ENCODE results near the gene MAP3K15. TPM values are rescaled to one million over a fixed set of nuclear protein-coding genes. Genes with fewer than 3 reads are reported as not detected.

Gene MAP3K15
- total RNA-seq, 1 experiment from 2014 or later = 1.2 TPM

DNA sequence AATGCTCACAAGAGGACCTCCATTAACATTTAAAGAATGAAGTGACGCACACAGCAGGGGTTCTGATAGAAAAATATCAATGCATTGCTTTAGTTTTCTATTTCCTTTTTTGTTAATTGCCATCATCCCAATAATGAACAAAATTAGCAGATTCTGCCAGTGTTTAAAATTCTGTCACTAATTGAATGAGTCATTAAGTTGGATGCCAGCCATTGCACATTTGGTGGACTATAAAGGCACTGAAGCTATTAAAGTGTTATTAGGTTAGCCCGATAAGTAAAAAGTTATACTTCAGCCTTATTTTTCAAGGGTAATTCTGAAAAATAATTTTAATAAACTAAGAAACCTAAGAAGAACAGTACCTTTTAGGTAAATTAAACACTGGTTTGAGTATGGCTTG, 53.1 kb downstream of the MAP3K15 start:
- no peak overlapping the region for H3K9ac ChIP-seq (ENCODE audit: extremely low read depth, insufficient read length, low read length)
- no CpG with 5 or more reads among the region's 2 CpGs for WGBS (ENCODE audit: extremely low coverage, insufficient read length, low lambda C conversion rate)
- no peak overlapping the region for H3K14ac ChIP-seq (ENCODE audit: insufficient read depth, low read length)
- no peak overlapping the region for H3K4me2 ChIP-seq (ENCODE audit: insufficient read depth, insufficient read length, low read length)
- H3K18ac ChIP-seq (ENCODE audit: insufficient read length, low read depth, low read length) = no peak overlapping the region
- H3K4ac ChIP-seq (ENCODE audit: low read depth, low read length) = no peak overlapping the region
- Mint-ChIP-seq H3K4me1 (no peaks in the 10 kb centered on the region), H3K4me3 (no peak overlapping the region), H3K27ac (no peak overlapping the region), H3K27me3 (ENCODE audit: low read depth) (no peaks in the 10 kb centered on the region), H3K9me3 (peaks cover 59 to 65% of the 10 kb centered on the region in 2 experiments), H3K36me3 (ENCODE audit: insufficient read depth in 1 of 3, low read depth in 3 of 3) (peaks cover 0 to 4% (median 0%) of the 10 kb centered on the region in 3 experiments; a peak in 3 of 7 replicates)
- H2AFZ ChIP-seq (ENCODE audit: low read length) = no peak overlapping the region
- H2BK20ac ChIP-seq (ENCODE audit: low read depth, low read length, poor library complexity, severe bottlenecking) = no peak overlapping the region
- no peaks in the 10 kb centered on the region for H3K23me2 ChIP-seq (ENCODE audit: insufficient read length, low read depth, low read length, poor library complexity, severe bottlenecking)
- no peak overlapping the region for H2BK120ac ChIP-seq (ENCODE audit: low read depth, low read length, poor library complexity, severe bottlenecking)
- no peaks in the 10 kb centered on the region for H3K27me3 ChIP-seq (ENCODE audit: insufficient read depth, low read length)
- TF ChIP-seq, protein P1, sequence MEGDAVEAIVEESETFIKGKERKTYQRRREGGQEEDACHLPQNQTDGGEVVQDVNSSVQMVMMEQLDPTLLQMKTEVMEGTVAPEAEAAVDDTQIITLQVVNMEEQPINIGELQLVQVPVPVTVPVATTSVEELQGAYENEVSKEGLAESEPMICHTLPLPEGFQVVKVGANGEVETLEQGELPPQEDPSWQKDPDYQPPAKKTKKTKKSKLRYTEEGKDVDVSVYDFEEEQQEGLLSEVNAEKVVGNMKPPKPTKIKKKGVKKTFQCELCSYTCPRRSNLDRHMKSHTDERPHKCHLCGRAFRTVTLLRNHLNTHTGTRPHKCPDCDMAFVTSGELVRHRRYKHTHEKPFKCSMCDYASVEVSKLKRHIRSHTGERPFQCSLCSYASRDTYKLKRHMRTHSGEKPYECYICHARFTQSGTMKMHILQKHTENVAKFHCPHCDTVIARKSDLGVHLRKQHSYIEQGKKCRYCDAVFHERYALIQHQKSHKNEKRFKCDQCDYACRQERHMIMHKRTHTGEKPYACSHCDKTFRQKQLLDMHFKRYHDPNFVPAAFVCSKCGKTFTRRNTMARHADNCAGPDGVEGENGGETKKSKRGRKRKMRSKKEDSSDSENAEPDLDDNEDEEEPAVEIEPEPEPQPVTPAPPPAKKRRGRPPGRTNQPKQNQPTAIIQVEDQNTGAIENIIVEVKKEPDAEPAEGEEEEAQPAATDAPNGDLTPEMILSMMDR (conservative IDR thresholded peaks at IDR 0.05) = no peak
- no peaks in the 10 kb centered on the region for H3K4me1 ChIP-seq (ENCODE audit: insufficient read depth, low read length)
- no peaks in the 10 kb centered on the region for H4K20me1 ChIP-seq (ENCODE audit: control insufficient read depth, insufficient read depth, insufficient read length)
- H2AK5ac ChIP-seq (ENCODE audit: insufficient read length, low read length) = no peak overlapping the region
- no peak for DNase-seq
- no peak overlapping the region for H3K23ac ChIP-seq (ENCODE audit: insufficient read length, low read depth, low read length)
- no peak overlapping the region for H2BK5ac ChIP-seq (ENCODE audit: insufficient read length, low read length)
- no peak overlapping the region for H4K91ac ChIP-seq (ENCODE audit: insufficient read length, low read depth, low read length)
- H3K9me3 ChIP-seq (ENCODE audit: control insufficient read depth, low read depth, low read length) = peaks cover 45% of the 10 kb centered on the region
- no peak overlapping the region for H3K27ac ChIP-seq (ENCODE audit: insufficient read length, low read depth, low read length)
- H4K8ac ChIP-seq (replicated peaks; ENCODE audit: insufficient read length, low read depth, low read length) = no peak overlapping the region
- no peak overlapping the region for H2BK12ac ChIP-seq (ENCODE audit: insufficient read length, low read depth, low read length)
- no peak overlapping the region for H2BK15ac ChIP-seq (ENCODE audit: low read depth, low read length)
- no peak overlapping the region for H4K5ac ChIP-seq (ENCODE audit: insufficient read length, low read depth, low read length)
- H3K79me2 ChIP-seq (ENCODE audit: insufficient read depth, low read length) = no peaks in the 10 kb centered on the region
- no peaks in the 10 kb centered on the region for H3K79me1 ChIP-seq (ENCODE audit: insufficient read depth, low read depth, low read length, poor library complexity, severe bottlenecking)
- H3K56ac ChIP-seq (ENCODE audit: insufficient read length, low read depth, low read length) = no peak overlapping the region
- no peak overlapping the region for H3T11ph ChIP-seq (ENCODE audit: low read length)
